Putamen (tissue), 1 donor: ENCODE data around the gene TBL1Y.
"Not testable (repeated sequence)": the region's sequence is repeated elsewhere in the genome, so short reads cannot be mapped to it uniquely, and the experiment has no call there.

Experiments
- DNase-seq: peaks from one replicate; pipeline ENCODE4 v3.0.0-alpha.2; 2016; ENCODE audit warnings: low spot score

TBL1Y gene

GRCh38 chrY:6910372-6911252, at the start of gene TBL1Y:
Gene TBL1Y, plus strand, starts transcription at chrY:6910697. Its CDS starts 114,388 bp downstream, at chrY:7025085.
- no peak for DNase-seq

- DNase-seq, result no peak
These were observed 16.0 kb upstream of the TBL1Y start for GRCh38 chrY:6894496-6894895.

GRCh38 chrY:6895236-6895635, 15.3 kb upstream of the TBL1Y start:
- no peak for DNase-seq

- not testable (repeated sequence) for DNase-seq
These were observed 8.4 kb upstream of the TBL1Y start for GRCh38 chrY:6902116-6902515.

GRCh38 chrY:6907591-6907990, 2.9 kb upstream of the TBL1Y start:
- DNase-seq, result no peak

GRCh38 chrY:6908021-6908420, 2.5 kb upstream of the TBL1Y start:
- DNase-seq, result not testable (repeated sequence)

GRCh38 chrY:6909118-6909521, 1.4 kb upstream of the TBL1Y start:
- DNase-seq, result peak; percentile 3

GRCh38 chrY:6909856-6910255, 641 bp upstream of the TBL1Y start:
- peak; percentile 3 for DNase-seq

- no peak for DNase-seq
These were observed 870 bp downstream of the TBL1Y start, which contains the start of gene AMELY for GRCh38 chrY:6911253-6911881. Gene AMELY, minus strand, starts transcription at chrY:6911752. Its CDS starts 39,144 bp downstream, at chrY:6872608.

GRCh38 chrY:6913362-6913761, 2.9 kb downstream of the TBL1Y start:
- DNase-seq, result no peak

- no peak for DNase-seq
These were observed 10.6 kb downstream of the TBL1Y start for GRCh38 chrY:6921061-6921460.

GRCh38 chrY:6928265-6928664, 17.8 kb downstream of the TBL1Y start:
- DNase-seq, result no peak

- DNase-seq, result no peak
These were observed 18.7 kb downstream of the TBL1Y start for GRCh38 chrY:6929237-6929636.

- no peak for DNase-seq
These were observed 21.4 kb downstream of the TBL1Y start for GRCh38 chrY:6931779-6932396.

- DNase-seq, result no peak
These were observed 25.0 kb downstream of the TBL1Y start for GRCh38 chrY:6935497-6935896.

- DNase-seq, result no peak
These were observed 37.2 kb downstream of the TBL1Y start for GRCh38 chrY:6947695-6948094.

- no peak for DNase-seq
These were observed 37.9 kb downstream of the TBL1Y start for GRCh38 chrY:6948378-6948777.

GRCh38 chrY:6949947-6950346, 39.5 kb downstream of the TBL1Y start:
- DNase-seq, result no peak

GRCh38 chrY:6964732-6965131, 54.2 kb downstream of the TBL1Y start:
- no peak for DNase-seq

- no peak for DNase-seq
These were observed 56.0 kb downstream of the TBL1Y start for GRCh38 chrY:6966521-6966920.

- DNase-seq, result no peak
These were observed 57.2 kb downstream of the TBL1Y start for GRCh38 chrY:6967736-6968135.

GRCh38 chrY:6968191-6968590, 57.7 kb downstream of the TBL1Y start:
- DNase-seq, result no peak
